ENCODE measurements around the gene HTR5A. TPM values are rescaled to one million over a fixed set of nuclear protein-coding genes. Genes with fewer than 3 reads are reported as not detected.

Gene HTR5A
- total and polyA plus RNA-seq, 3 experiments from 2014 or later = not detected

DNA sequence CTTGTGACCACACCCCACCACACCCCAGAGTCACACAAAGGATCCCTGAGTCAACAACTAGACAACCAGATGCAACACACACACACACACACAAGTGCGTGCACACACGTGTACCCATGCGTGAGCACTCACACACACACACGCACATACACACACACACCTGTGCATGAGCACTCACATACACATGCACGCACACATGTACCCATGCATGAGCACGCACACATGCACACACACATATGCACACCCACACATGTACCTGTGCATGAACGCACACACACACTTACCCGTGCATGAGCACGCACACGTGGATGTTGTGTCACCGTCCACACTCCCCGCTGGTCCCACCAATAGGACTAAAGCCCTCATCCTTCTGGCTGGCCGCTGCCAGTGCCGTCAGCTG is 60.4 kb downstream of the HTR5A start:
- H3K27ac Mint-ChIP-seq = no peak overlapping the region
- no peaks in the 10 kb centered on the region for H3K4me1 ChIP-seq (ENCODE audit: insufficient read depth, low read length)
- H3K9me3 Mint-ChIP-seq = no peaks in the 10 kb centered on the region
- no peak overlapping the region for H3K4me3 ChIP-seq (ENCODE audit: low read length)
- H3K9me3 ChIP-seq (ENCODE audit: low read length) = no peaks in the 10 kb centered on the region
- H3K27me3 ChIP-seq (ENCODE audit: insufficient read depth, low read length, poor library complexity, severe bottlenecking) = no peaks in the 10 kb centered on the region
- H3K27me3 Mint-ChIP-seq = peaks cover 17 to 30% of the 10 kb centered on the region in 2 donors
- POLR2A ChIA-PET = no interaction called here
- DNase-seq = no peak
- H3K36me3 ChIP-seq (ENCODE audit: insufficient read depth, low read length) = no peaks in the 10 kb centered on the region
- no peak overlapping the region for H3K27ac ChIP-seq (ENCODE audit: low read depth, low read length)
- no peaks in the 10 kb centered on the region for H3K36me3 Mint-ChIP-seq
- H3K4me1 Mint-ChIP-seq = no peaks in the 10 kb centered on the region
- no peak overlapping the region for H3K4me3 Mint-ChIP-seq
- CTCF ChIA-PET = no interaction called here

GRCh38 chr7:155131090-155131489 is 61.0 kb downstream of the HTR5A start:
- no peak overlapping the region for H3K27ac Mint-ChIP-seq
- no peaks in the 10 kb centered on the region for H3K9me3 Mint-ChIP-seq
- Histone ChIP-seq H3K4me1 (ENCODE audit: insufficient read depth, low read length) (no peaks in the 10 kb centered on the region), H3K9me3 (ENCODE audit: low read length) (no peaks in the 10 kb centered on the region), H3K4me3 (ENCODE audit: low read length) (no peak overlapping the region), H3K27me3 (ENCODE audit: insufficient read depth, low read length, poor library complexity, severe bottlenecking) (no peaks in the 10 kb centered on the region), H3K36me3 (ENCODE audit: insufficient read depth, low read length) (no peaks in the 10 kb centered on the region), H3K27ac (ENCODE audit: low read depth, low read length) (no peak overlapping the region)
- H3K36me3 Mint-ChIP-seq = no peaks in the 10 kb centered on the region
- ChIA-PET CTCF (no interaction called here), POLR2A (no interaction called here)
- H3K27me3 Mint-ChIP-seq = peaks cover 17 to 30% of the 10 kb centered on the region in 2 donors
- DNase-seq = no peak
- H3K4me1 Mint-ChIP-seq = no peaks in the 10 kb centered on the region
- no peak overlapping the region for H3K4me3 Mint-ChIP-seq

DNA sequence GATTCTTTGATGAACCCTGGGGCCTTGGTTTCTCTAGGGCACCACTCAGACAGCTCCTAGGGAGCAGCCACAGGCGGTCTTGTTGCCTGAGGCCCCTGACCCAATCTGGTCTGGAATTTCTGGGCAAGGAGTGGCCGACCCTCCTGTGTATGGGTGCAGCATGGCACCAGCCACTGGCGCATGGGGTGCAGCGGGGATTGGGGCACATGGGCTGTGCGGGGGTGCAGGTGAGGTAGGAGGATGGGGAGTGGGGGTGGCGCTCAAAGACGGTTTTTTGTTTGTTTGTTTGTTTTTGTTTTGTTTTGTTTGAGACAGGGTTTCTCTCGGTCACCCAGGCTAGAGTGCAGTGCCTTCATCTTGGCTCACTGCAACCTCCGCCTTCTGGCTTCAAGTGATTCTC is 62.3 kb downstream of the HTR5A start:
- no peaks in the 10 kb centered on the region for H3K4me1 Mint-ChIP-seq
- H3K4me3 Mint-ChIP-seq = no peak overlapping the region
- H3K9me3 ChIP-seq (ENCODE audit: low read length) = no peaks in the 10 kb centered on the region
- H3K36me3 ChIP-seq (ENCODE audit: insufficient read depth, low read length) = no peaks in the 10 kb centered on the region
- H3K27ac ChIP-seq (ENCODE audit: low read depth, low read length) = no peak overlapping the region
- CTCF ChIA-PET = no interaction called here
- H3K9me3 Mint-ChIP-seq = peaks cover 0 to 2% (median 0%) of the 10 kb centered on the region in 5 donors
- H3K27ac Mint-ChIP-seq = no peak overlapping the region
- H3K4me1 ChIP-seq (ENCODE audit: insufficient read depth, low read length) = no peaks in the 10 kb centered on the region
- DNase-seq = no peak
- H3K36me3 Mint-ChIP-seq = no peaks in the 10 kb centered on the region
- no peak overlapping the region for H3K4me3 ChIP-seq (ENCODE audit: low read length)
- peaks cover 16 to 30% of the 10 kb centered on the region in 2 donors for H3K27me3 Mint-ChIP-seq
- POLR2A ChIA-PET = no interaction called here
- H3K27me3 ChIP-seq (ENCODE audit: insufficient read depth, low read length, poor library complexity, severe bottlenecking) = no peaks in the 10 kb centered on the region

- CTCF ChIA-PET = no interaction called here
- POLR2A ChIA-PET = no interaction called here
- no peak overlapping the region for H3K27ac ChIP-seq (ENCODE audit: low read depth, low read length)
- no peaks in the 10 kb centered on the region for H3K4me1 ChIP-seq (ENCODE audit: insufficient read depth, low read length)
- Mint-ChIP-seq H3K27me3 (peaks cover 10 to 34% of the 10 kb centered on the region in 2 donors), H3K27ac (no peak overlapping the region), H3K9me3 (peaks cover 0 to 2% (median 0%) of the 10 kb centered on the region in 5 donors), H3K36me3 (no peaks in the 10 kb centered on the region), H3K4me3 (no peak overlapping the region), H3K4me1 (no peaks in the 10 kb centered on the region)
- no peak overlapping the region for H3K4me3 ChIP-seq (ENCODE audit: low read length)
- H3K36me3 ChIP-seq (ENCODE audit: insufficient read depth, low read length) = no peaks in the 10 kb centered on the region
- H3K9me3 ChIP-seq (ENCODE audit: low read length) = no peaks in the 10 kb centered on the region
- DNase-seq = no peak
- peaks cover 10% of the 10 kb centered on the region for H3K27me3 ChIP-seq (ENCODE audit: insufficient read depth, low read length, poor library complexity, severe bottlenecking)
Measured at GRCh38 chr7:155136619-155137243, 66.6 kb downstream of the HTR5A start.

Other genes with a start within 250 kb of the HTR5A start
- 10 to 100 TPM; 23.1 to 25.8 TPM for gene PAXIP1, start 67.2 kb upstream of the HTR5A start, total RNA-seq
- 2.0 TPM for gene PAXIP1, start 67.2 kb upstream of the HTR5A start, polyA plus RNA-seq
- gene INSIG1, start 227.6 kb downstream of the HTR5A start, total RNA-seq = 10 to 100 TPM; 25.0 to 27.3 TPM
- gene INSIG1, start 227.6 kb downstream of the HTR5A start, polyA plus RNA-seq = 29.5 TPM

Data from CD8-positive, alpha-beta memory T cell (primary cell).